ENCODE data around the gene C4orf36.

DNA sequence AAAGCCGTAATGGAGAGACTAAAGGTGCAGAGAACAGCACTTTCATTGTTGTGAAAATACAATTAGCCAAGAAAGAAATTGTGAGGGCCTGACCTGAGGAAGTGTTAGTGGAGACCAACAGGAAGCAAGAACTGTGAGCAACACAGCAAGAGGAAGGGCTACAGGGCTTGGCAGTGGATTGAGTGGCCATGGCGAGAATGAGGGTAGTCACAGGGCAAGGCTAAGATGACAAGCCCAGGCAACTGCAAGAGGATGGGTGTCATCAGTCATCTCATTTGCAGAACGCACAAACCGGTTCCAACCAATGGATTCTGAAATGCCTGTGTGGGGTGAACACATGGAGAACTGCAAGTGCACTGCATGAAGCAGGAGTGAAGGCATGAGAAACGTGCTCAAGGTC lies 46.6 kb downstream of the C4orf36 start:
- TF ChIP-seq, protein P1, sequence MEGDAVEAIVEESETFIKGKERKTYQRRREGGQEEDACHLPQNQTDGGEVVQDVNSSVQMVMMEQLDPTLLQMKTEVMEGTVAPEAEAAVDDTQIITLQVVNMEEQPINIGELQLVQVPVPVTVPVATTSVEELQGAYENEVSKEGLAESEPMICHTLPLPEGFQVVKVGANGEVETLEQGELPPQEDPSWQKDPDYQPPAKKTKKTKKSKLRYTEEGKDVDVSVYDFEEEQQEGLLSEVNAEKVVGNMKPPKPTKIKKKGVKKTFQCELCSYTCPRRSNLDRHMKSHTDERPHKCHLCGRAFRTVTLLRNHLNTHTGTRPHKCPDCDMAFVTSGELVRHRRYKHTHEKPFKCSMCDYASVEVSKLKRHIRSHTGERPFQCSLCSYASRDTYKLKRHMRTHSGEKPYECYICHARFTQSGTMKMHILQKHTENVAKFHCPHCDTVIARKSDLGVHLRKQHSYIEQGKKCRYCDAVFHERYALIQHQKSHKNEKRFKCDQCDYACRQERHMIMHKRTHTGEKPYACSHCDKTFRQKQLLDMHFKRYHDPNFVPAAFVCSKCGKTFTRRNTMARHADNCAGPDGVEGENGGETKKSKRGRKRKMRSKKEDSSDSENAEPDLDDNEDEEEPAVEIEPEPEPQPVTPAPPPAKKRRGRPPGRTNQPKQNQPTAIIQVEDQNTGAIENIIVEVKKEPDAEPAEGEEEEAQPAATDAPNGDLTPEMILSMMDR (conservative IDR thresholded peaks at IDR 0.05), result no peak
- TF ChIP-seq ZFX (IDR thresholded peaks at IDR 0.05), result no peak
